ENCODE measurements around the gene PSMD8.
A peak's percentile ranks its signal among the peaks of the same experiment; 100 is the strongest.
"Not testable (repeated sequence)": the region's sequence is repeated elsewhere in the genome, so short reads cannot be mapped to it uniquely, and the experiment has no call there.

The PSMD8 gene

GRCh38 chr19:38374332-38375097 lies at the start of gene PSMD8:
Gene PSMD8, plus strand, starts transcription at chr19:38374571. Its CDS starts 31 bp downstream, at chr19:38374602.
- H3K4me1 Mint-ChIP-seq = peaks cover 19% of the 10 kb centered on the region
- peak within 1 kb of the TSS; percentile 97 for H3K4me3 Mint-ChIP-seq
- peaks cover 11% of the 10 kb centered on the region for H3K36me3 Mint-ChIP-seq
- peak; percentile 92 for ATAC-seq (ENCODE audit: low read depth)
- no peaks in the 10 kb centered on the region for H3K9me3 Mint-ChIP-seq
- H3K27me3 Mint-ChIP-seq = peaks cover 11% of the 10 kb centered on the region
- peak within 1 kb of the TSS; percentile 96 for H3K27ac Mint-ChIP-seq
- peak; percentile 93 to 98 for DNase-seq (ENCODE audit: low spot score in 2 of 2)

GRCh38 chr19:38326591-38326990 lies 47.8 kb upstream of the PSMD8 start:
- no peak overlapping the region for H3K27ac Mint-ChIP-seq
- H3K4me3 Mint-ChIP-seq = no peak overlapping the region
- ATAC-seq (ENCODE audit: low read depth) = no peak
- H3K4me1 Mint-ChIP-seq = peaks cover 9% of the 10 kb centered on the region
- H3K9me3 Mint-ChIP-seq = no peaks in the 10 kb centered on the region
- H3K36me3 Mint-ChIP-seq = peaks cover 21% of the 10 kb centered on the region
- no peak for DNase-seq (ENCODE audit: low spot score in 2 of 2)
- no peaks in the 10 kb centered on the region for H3K27me3 Mint-ChIP-seq

- no peak overlapping the region for H3K27ac Mint-ChIP-seq
Measured at GRCh38 chr19:38329651-38330050, 44.7 kb upstream of the PSMD8 start.

GRCh38 chr19:38331728-38332127 lies 42.6 kb upstream of the PSMD8 start:
- H3K27ac Mint-ChIP-seq = no peak overlapping the region
- ATAC-seq (ENCODE audit: low read depth) = no peak
- peaks cover 7% of the 10 kb centered on the region for H3K4me1 Mint-ChIP-seq
- H3K27me3 Mint-ChIP-seq = no peaks in the 10 kb centered on the region
- H3K4me3 Mint-ChIP-seq = no peak overlapping the region
- H3K9me3 Mint-ChIP-seq = no peaks in the 10 kb centered on the region
- no peak for DNase-seq (ENCODE audit: low spot score in 2 of 2)
- peaks cover 15% of the 10 kb centered on the region for H3K36me3 Mint-ChIP-seq

More at GRCh38 chr19:38329651-38330050, 44.7 kb upstream of the PSMD8 start:
- DNase-seq (ENCODE audit: low spot score in 2 of 2) (no peak), ATAC-seq (ENCODE audit: low read depth) (no peak)
- no peak overlapping the region for H3K4me3 Mint-ChIP-seq
- H3K36me3 Mint-ChIP-seq = peaks cover 21% of the 10 kb centered on the region
- no peaks in the 10 kb centered on the region for H3K27me3 Mint-ChIP-seq
- no peaks in the 10 kb centered on the region for H3K4me1 Mint-ChIP-seq
- no peaks in the 10 kb centered on the region for H3K9me3 Mint-ChIP-seq

GRCh38 chr19:38333245-38333644 lies 41.1 kb upstream of the PSMD8 start:
- ATAC-seq (ENCODE audit: low read depth) (no peak), DNase-seq (ENCODE audit: low spot score in 2 of 2) (no peak)
- H3K4me3 Mint-ChIP-seq = no peak overlapping the region
- H3K27me3 Mint-ChIP-seq = no peaks in the 10 kb centered on the region
- no peaks in the 10 kb centered on the region for H3K9me3 Mint-ChIP-seq
- peaks cover 6% of the 10 kb centered on the region for H3K36me3 Mint-ChIP-seq
- H3K27ac Mint-ChIP-seq = no peak overlapping the region
- peaks cover 12% of the 10 kb centered on the region for H3K4me1 Mint-ChIP-seq

GRCh38 chr19:38335949-38336637 lies 38.3 kb upstream of the PSMD8 start:
- Mint-ChIP-seq H3K9me3 (no peaks in the 10 kb centered on the region), H3K36me3 (peaks cover 9% of the 10 kb centered on the region), H3K27ac (peak overlapping the region; percentile 95), H3K27me3 (no peaks in the 10 kb centered on the region), H3K4me3 (peak overlapping the region; percentile 96), H3K4me1 (peaks cover 16% of the 10 kb centered on the region)
- ATAC-seq (ENCODE audit: low read depth) (peak; percentile 62), DNase-seq (ENCODE audit: low spot score in 2 of 2) (peak; percentile 87 to 93)

- peaks cover 18% of the 10 kb centered on the region for H3K4me1 Mint-ChIP-seq
- peak; percentile 62 for ATAC-seq (ENCODE audit: low read depth)
- peak overlapping the region; percentile 96 for H3K4me3 Mint-ChIP-seq
- peaks cover 9% of the 10 kb centered on the region for H3K36me3 Mint-ChIP-seq
- DNase-seq (ENCODE audit: low spot score in 2 of 2) = peak; percentile 93 to 95
- H3K27me3 Mint-ChIP-seq = no peaks in the 10 kb centered on the region
- peak overlapping the region; percentile 95 for H3K27ac Mint-ChIP-seq
- no peaks in the 10 kb centered on the region for H3K9me3 Mint-ChIP-seq
Measured at GRCh38 chr19:38336638-38337359, 37.6 kb upstream of the PSMD8 start.

GRCh38 chr19:38337360-38337653 lies 37.1 kb upstream of the PSMD8 start:
- DNase-seq (ENCODE audit: low spot score in 2 of 2) (no peak), ATAC-seq (ENCODE audit: low read depth) (no peak)
- Mint-ChIP-seq H3K9me3 (no peaks in the 10 kb centered on the region), H3K36me3 (peaks cover 9% of the 10 kb centered on the region), H3K27ac (peak overlapping the region; percentile 95), H3K4me3 (peak overlapping the region; percentile 96), H3K27me3 (no peaks in the 10 kb centered on the region), H3K4me1 (peaks cover 18% of the 10 kb centered on the region)

- peaks cover 15% of the 10 kb centered on the region for H3K36me3 Mint-ChIP-seq
- H3K27ac Mint-ChIP-seq; ATAC-seq (ENCODE audit: low read depth); H3K4me3 Mint-ChIP-seq; H3K27me3 Mint-ChIP-seq; DNase-seq (ENCODE audit: low spot score in 2 of 2); H3K9me3 Mint-ChIP-seq: not testable (repeated sequence)
- peaks cover 20% of the 10 kb centered on the region for H3K4me1 Mint-ChIP-seq
Measured at GRCh38 chr19:38339011-38339410, 35.4 kb upstream of the PSMD8 start.

GRCh38 chr19:38340927-38341326 lies 33.4 kb upstream of the PSMD8 start:
- Mint-ChIP-seq H3K27ac (no peak overlapping the region), H3K4me1 (peaks cover 20% of the 10 kb centered on the region), H3K9me3 (no peaks in the 10 kb centered on the region), H3K4me3 (no peak overlapping the region), H3K27me3 (no peaks in the 10 kb centered on the region), H3K36me3 (peaks cover 17% of the 10 kb centered on the region)
- no peak for ATAC-seq (ENCODE audit: low read depth)
- DNase-seq (ENCODE audit: low spot score in 2 of 2) = no peak

GRCh38 chr19:38346837-38347236 lies 27.5 kb upstream of the PSMD8 start:
- no peaks in the 10 kb centered on the region for H3K9me3 Mint-ChIP-seq
- no peaks in the 10 kb centered on the region for H3K27me3 Mint-ChIP-seq
- ATAC-seq (ENCODE audit: low read depth) = no peak
- H3K4me1 Mint-ChIP-seq = peaks cover 2% of the 10 kb centered on the region
- H3K36me3 Mint-ChIP-seq = peaks cover 10% of the 10 kb centered on the region
- no peak overlapping the region for H3K4me3 Mint-ChIP-seq
- H3K27ac Mint-ChIP-seq = no peak overlapping the region
- no peak for DNase-seq (ENCODE audit: low spot score in 2 of 2)

- Mint-ChIP-seq H3K4me1 (no peaks in the 10 kb centered on the region), H3K27ac (no peak overlapping the region), H3K27me3 (peaks cover 3% of the 10 kb centered on the region), H3K4me3 (no peak overlapping the region), H3K9me3 (no peaks in the 10 kb centered on the region), H3K36me3 (peaks cover 4% of the 10 kb centered on the region)
- ATAC-seq (ENCODE audit: low read depth) = no peak
- no peak for DNase-seq (ENCODE audit: low spot score in 2 of 2)
Measured at GRCh38 chr19:38350883-38351282, 23.5 kb upstream of the PSMD8 start.

- H3K36me3 Mint-ChIP-seq = peaks cover 2% of the 10 kb centered on the region
- H3K4me3 Mint-ChIP-seq = no peak overlapping the region
- ATAC-seq (ENCODE audit: low read depth) (no peak), DNase-seq (ENCODE audit: low spot score in 2 of 2) (no peak)
- H3K27ac Mint-ChIP-seq = no peak overlapping the region
- H3K27me3 Mint-ChIP-seq = peaks cover 9% of the 10 kb centered on the region
- H3K9me3 Mint-ChIP-seq = no peaks in the 10 kb centered on the region
- H3K4me1 Mint-ChIP-seq = no peaks in the 10 kb centered on the region
Measured at GRCh38 chr19:38351865-38352395, 22.4 kb upstream of the PSMD8 start.

- H3K9me3 Mint-ChIP-seq = no peaks in the 10 kb centered on the region
- H3K36me3 Mint-ChIP-seq = peaks cover 2% of the 10 kb centered on the region
- ATAC-seq (ENCODE audit: low read depth) = no peak
- no peak overlapping the region for H3K4me3 Mint-ChIP-seq
- peaks cover 9% of the 10 kb centered on the region for H3K27me3 Mint-ChIP-seq
- no peaks in the 10 kb centered on the region for H3K4me1 Mint-ChIP-seq
- no peak for DNase-seq (ENCODE audit: low spot score in 2 of 2)
- no peak overlapping the region for H3K27ac Mint-ChIP-seq
Measured at GRCh38 chr19:38352611-38353010, 21.8 kb upstream of the PSMD8 start.
